Transverse colon (tissue), 4 donors: ENCODE data around the gene DNAJC7. TPM values are rescaled to one million over a fixed set of nuclear protein-coding genes. Genes with fewer than 3 reads are reported as not detected.
A peak's percentile ranks its signal among the peaks of the same experiment; 100 is the strongest.

ENCODE experiments used
- DNase-seq: peaks from one replicate; pipeline ENCODE4 v3.0.0-alpha.2; 2019
- H3K27ac ChIP-seq, 4 donors: fragments of 200-600 bp; sonication (generic); 2 replicates each; pipeline ENCODE4 v1.5.1; 2016 to 2018; ENCODE audit warnings: inconsistent platforms in 4 of 4
- H3K27me3 ChIP-seq: fragments of 200-600 bp; sonication (generic); 2 replicates; pipeline ENCODE4 v1.5.1; 2017; ENCODE audit warnings: inconsistent platforms
- H3K36me3 ChIP-seq, 4 donors: fragments of 200-600 bp; sonication (generic); 2 replicates each; pipeline ENCODE4 v1.5.1; 2017 to 2019; ENCODE audit warnings: inconsistent platforms in 4 of 4
- H3K4me1 ChIP-seq, 4 donors: fragments of 200-600 bp; sonication (generic); 2 replicates each; pipeline ENCODE4 v1.5.1; 2017 to 2020; ENCODE audit warnings: inconsistent platforms in 4 of 4
- H3K4me3 ChIP-seq, 4 donors: fragments of 200-600 bp; sonication (generic); 1 replicate in 1 of 4; 2 replicates in 3 of 4; pipeline versions ENCODE4 v1.5.1 to v1.6.1; 2017 to 2019; ENCODE audit warnings: inconsistent platforms in 4 of 4
- H3K9me3 ChIP-seq, 2 donors: fragments of 200-600 bp; sonication (generic); 2 replicates each; pipeline ENCODE4 v1.5.1; 2017 to 2019; ENCODE audit warnings: inconsistent platforms in 2 of 2
- EP300 ChIP-seq: sonication (generic); formaldehyde crosslinking; IDR thresholded peaks from one replicate; pipeline ENCODE4 v1.6.1; 2017; ENCODE audit warnings: antibody characterized with exemption, low read depth
- POLR2A ChIP-seq: fragments of 450-650 bp; IDR thresholded peaks from one replicate; pipeline ENCODE4 v1.6.1; 2016; ENCODE audit warnings: antibody characterized with exemption, mild to moderate bottlenecking, moderate library complexity
- POLR2AphosphoS5 ChIP-seq, 3 donors: sonication (generic); formaldehyde crosslinking; IDR thresholded peaks; one replicate each; pipeline ENCODE4 v1.6.1; 2016; ENCODE audit warnings: antibody characterized with exemption in 3 of 3
- WGBS, 2 donors: methylation state at CpG; one replicate each; pipeline ENCODE4 v1.1.5; 2018; ENCODE audit warnings: low coverage in 1 of 2; 5-methylcytosine and 5-hydroxymethylcytosine counted together
- in situ Hi-C, 4 donors: fragments of 200-750 bp; cut with MboI; loops; one replicate each; pipeline versions ENCODE4 v1.15.0 to v1.15.1; 2017; ENCODE audit warnings: low sequenced_read_pairs in 3 of 4, low pct_ligation_motif_present in 1 of 4, low pct_unique_long_range_greater_than_20kb in 1 of 4
- intact Hi-C: fragments of 100-400 bp; cut with DNase I; formaldehyde crosslinking; loops from one replicate; pipeline ENCODE4 v1.15.1; 2023; ENCODE audit warnings: low total_unique reads
- total RNA-seq, 4 donors: library from RNA; depleted of rRNA; stranded (reverse); fragments of >200 nt; gene quantifications; one replicate each; pipeline ENCODE4 v1.1.0, GENCODE V29; 2016
- TF ChIP-seq, protein P1 (sequence below), 5 experiments: fragments of 200-600 bp in 3 of 5; fragments of 450-650 bp in 2 of 5; sonication (generic) in 3 of 5; IDR thresholded peaks; 1 replicate in 2 of 5; 2 replicates in 3 of 5; pipeline ENCODE4 v1.5.1; 2016 to 2017; ENCODE audit warnings: antibody characterized with exemption in 5 of 5, inconsistent platforms in 3 of 5, mild to moderate bottlenecking in 2 of 5, moderate library complexity in 1 of 5

The DNAJC7 gene
- total RNA-seq, 4 donors from 2014 or later = 18.1 to 87.5 (median 64.5) TPM

DNA sequence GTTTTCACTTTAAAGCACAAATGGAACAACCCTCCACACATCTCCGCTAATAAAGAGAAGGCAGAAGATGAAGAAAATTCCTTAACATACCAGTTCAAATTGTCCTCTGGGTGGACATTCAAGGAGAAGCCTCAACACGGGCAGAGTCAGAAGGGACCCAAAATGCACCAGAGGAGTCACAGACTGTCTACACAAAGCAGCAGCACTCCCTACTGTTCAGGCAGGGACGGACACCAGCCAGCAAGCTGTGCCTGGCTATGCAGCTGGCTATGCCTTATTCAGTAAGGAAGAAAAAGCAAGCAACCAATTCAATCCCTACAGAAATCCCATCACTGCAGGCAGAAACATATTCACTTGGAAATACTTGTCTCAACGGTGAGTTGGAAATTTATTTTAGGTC is 8.1 kb downstream of the DNAJC7 start:
- H3K9me3 ChIP-seq = no peaks in the 10 kb centered on the region
- no peak overlapping the region for H3K27ac ChIP-seq
- in situ Hi-C loops = no loop called here
- peaks cover 7 to 63% (median 28%) of the 10 kb centered on the region in 4 donors for H3K4me1 ChIP-seq
- H3K36me3 ChIP-seq = no peaks in the 10 kb centered on the region
- H3K27me3 ChIP-seq = no peaks in the 10 kb centered on the region
- H3K4me3 ChIP-seq = no peak overlapping the region
- intact Hi-C loops = no loop called here
- DNase-seq = no peak
- WGBS, 2 donors = 80% methylated on average over 4 of the region's 4 CpGs; no CpG with 5 or more reads in 1 of the 2 donors
- TF ChIP-seq EP300 (no peak), POLR2A (no peak), POLR2AphosphoS5 (IDR thresholded peaks at IDR 0.05) (no peak)
- TF ChIP-seq, protein P1, sequence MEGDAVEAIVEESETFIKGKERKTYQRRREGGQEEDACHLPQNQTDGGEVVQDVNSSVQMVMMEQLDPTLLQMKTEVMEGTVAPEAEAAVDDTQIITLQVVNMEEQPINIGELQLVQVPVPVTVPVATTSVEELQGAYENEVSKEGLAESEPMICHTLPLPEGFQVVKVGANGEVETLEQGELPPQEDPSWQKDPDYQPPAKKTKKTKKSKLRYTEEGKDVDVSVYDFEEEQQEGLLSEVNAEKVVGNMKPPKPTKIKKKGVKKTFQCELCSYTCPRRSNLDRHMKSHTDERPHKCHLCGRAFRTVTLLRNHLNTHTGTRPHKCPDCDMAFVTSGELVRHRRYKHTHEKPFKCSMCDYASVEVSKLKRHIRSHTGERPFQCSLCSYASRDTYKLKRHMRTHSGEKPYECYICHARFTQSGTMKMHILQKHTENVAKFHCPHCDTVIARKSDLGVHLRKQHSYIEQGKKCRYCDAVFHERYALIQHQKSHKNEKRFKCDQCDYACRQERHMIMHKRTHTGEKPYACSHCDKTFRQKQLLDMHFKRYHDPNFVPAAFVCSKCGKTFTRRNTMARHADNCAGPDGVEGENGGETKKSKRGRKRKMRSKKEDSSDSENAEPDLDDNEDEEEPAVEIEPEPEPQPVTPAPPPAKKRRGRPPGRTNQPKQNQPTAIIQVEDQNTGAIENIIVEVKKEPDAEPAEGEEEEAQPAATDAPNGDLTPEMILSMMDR (IDR thresholded peaks at IDR 0.05) = peak in 1 of 5 experiments; percentile 15

DNA sequence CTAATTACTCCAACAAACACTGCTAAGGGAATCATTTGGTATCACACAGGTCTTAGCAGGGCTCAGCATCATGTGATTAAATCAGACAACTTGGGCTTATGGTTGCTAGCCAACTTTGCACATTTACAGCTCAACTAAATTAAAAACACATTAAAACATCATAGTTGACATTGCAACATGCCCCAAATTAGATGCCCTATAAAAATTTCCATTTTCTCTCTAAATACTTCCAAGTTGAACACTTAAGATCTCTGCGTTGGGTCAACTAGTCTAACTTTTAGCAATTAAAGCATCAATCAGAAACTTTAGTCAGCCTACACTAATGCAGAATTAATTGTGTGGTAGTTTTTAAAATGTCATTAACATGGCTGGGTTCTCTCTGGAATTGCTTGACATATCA is 12.1 kb downstream of the DNAJC7 start:
- no peak overlapping the region for H3K4me3 ChIP-seq
- intact Hi-C loops (no loop called here), in situ Hi-C loops (no loop called here)
- no peaks in the 10 kb centered on the region for H3K9me3 ChIP-seq
- no peaks in the 10 kb centered on the region for H3K27me3 ChIP-seq
- WGBS, 2 donors = 60 to 71% methylated on average over 1 of the region's 1 CpG
- peaks cover 0 to 12% (median 0%) of the 10 kb centered on the region in 4 donors for H3K36me3 ChIP-seq
- no peak for TF ChIP-seq POLR2AphosphoS5 (IDR thresholded peaks at IDR 0.05)
- TF ChIP-seq, protein P1 (IDR thresholded peaks at IDR 0.05) = no peak
- TF ChIP-seq EP300 = no peak
- DNase-seq = no peak
- H3K27ac ChIP-seq = no peak overlapping the region
- peaks cover 13 to 69% (median 28%) of the 10 kb centered on the region in 4 donors for H3K4me1 ChIP-seq

DNA sequence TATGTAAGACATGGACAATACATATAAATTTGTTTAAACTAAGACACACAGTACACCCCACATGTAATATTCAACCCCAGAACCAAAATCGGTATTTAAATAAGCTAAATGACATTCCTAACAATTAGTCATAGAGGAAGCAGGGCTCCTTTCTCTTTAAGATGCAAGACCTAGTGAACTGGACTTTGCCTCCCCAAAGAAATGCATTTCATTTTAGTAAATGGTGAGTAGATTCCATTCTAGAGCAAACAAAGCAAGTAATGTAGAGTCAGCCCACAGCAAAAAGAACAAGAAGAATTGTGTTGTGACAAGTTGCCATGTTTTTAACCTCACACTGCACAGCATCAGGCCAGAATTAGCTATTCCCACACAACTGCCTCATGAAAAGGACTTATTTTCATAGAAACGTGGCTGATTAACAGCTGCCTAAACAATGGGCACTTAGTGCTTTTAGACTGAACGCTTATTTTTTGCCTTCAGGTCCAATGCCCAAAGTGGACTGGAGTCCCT is 14.4 kb downstream of the DNAJC7 start:
- Histone ChIP-seq H3K4me3 (no peak overlapping the region), H3K4me1 (peaks cover 13 to 67% (median 30%) of the 10 kb centered on the region in 4 donors), H3K36me3 (peaks cover 0 to 30% (median 5%) of the 10 kb centered on the region in 4 donors), H3K27ac (peak overlapping the region in 3 of 4 donors; percentile 45 to 53 (median 46)), H3K9me3 (no peaks in the 10 kb centered on the region), H3K27me3 (no peaks in the 10 kb centered on the region)
- WGBS, 2 donors = 33 to 51% methylated on average over 1 to 3 of the region's 3 CpGs
- TF ChIP-seq POLR2AphosphoS5 (IDR thresholded peaks at IDR 0.05) (no peak), EP300 (no peak), POLR2A (no peak)
- TF ChIP-seq, protein P1 (IDR thresholded peaks at IDR 0.05) = no peak
- intact Hi-C loops (no loop called here), in situ Hi-C loops (no loop called here)
- DNase-seq = no peak

DNA sequence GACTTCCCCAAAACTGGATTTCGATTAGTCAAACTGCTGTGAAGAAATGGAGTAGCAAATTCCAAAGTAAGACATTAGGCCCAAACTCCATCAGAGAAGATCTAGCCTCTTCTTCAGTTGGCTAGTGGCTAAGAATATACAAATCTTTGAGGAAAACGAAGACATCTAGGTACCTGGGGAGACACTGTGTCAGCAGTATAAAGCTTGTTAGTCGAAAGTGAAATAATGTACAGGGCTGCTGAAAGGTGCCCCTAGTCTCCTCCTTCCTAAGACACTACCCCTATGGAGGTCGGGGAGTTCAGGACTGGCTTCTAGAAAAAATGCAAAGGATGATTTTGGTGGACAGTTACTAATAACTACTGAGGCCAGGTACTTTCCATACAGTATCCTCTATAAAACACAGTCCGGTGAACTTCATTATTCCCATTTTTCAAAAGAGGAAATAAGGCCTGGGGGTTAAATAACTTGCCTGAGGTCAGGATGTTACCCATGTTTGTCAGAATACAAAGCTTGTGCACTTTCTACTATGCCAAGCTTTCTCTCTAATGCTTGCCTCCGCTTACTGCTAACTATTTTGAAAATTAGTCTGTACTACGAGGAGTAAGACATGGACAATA is 15.0 kb downstream of the DNAJC7 start:
- peaks cover 13 to 67% (median 30%) of the 10 kb centered on the region in 4 donors for H3K4me1 ChIP-seq
- WGBS, 2 donors = 85 to 88% methylated on average over 5 to 7 of the region's 7 CpGs
- no peak for TF ChIP-seq EP300
- TF ChIP-seq POLR2A = no peak
- TF ChIP-seq, protein P1 (IDR thresholded peaks at IDR 0.05) = no peak
- no peak for TF ChIP-seq POLR2AphosphoS5 (IDR thresholded peaks at IDR 0.05)
- H3K27me3 ChIP-seq = no peaks in the 10 kb centered on the region
- H3K27ac ChIP-seq = peak overlapping the region in 2 of 4 donors; percentile 46 to 53
- DNase-seq = no peak
- in situ Hi-C loops = no loop called here
- H3K9me3 ChIP-seq = no peaks in the 10 kb centered on the region
- no peak overlapping the region for H3K4me3 ChIP-seq
- peaks cover 0 to 35% (median 7%) of the 10 kb centered on the region in 4 donors for H3K36me3 ChIP-seq
- intact Hi-C loops = no loop called here
